Tibial artery (tissue), 4 donors: Measurements from ENCODE around the gene ATP13A5.

ENCODE experiments used
- DNase-seq, 2 donors: peaks; one replicate each; pipeline ENCODE4 v3.0.0-alpha.2; 2019
- H3K27ac ChIP-seq, 2 donors: fragments of 200-600 bp; sonication (generic) in 1 of 2; 1 replicate in 1 of 2; 2 replicates in 1 of 2; pipeline ENCODE4 v1.5.1; 2018 to 2019; ENCODE audit warnings: mild to moderate bottlenecking in 1 of 2
- H3K27me3 ChIP-seq, 2 donors: fragments of 200-600 bp; sonication (generic) in 1 of 2; one replicate each; pipeline versions ENCODE4 v1.5.1 to v1.6.0; 2016 to 2019
- H3K36me3 ChIP-seq, 3 donors: fragments of 200-600 bp; sonication (generic) in 2 of 3; one replicate each; pipeline ENCODE4 v1.5.1; 2016 to 2019; ENCODE audit warnings: mild to moderate bottlenecking in 2 of 3
- H3K4me1 ChIP-seq, 4 donors: fragments of 200-600 bp; sonication (generic) in 2 of 4; 1 replicate in 3 of 4; 2 replicates in 1 of 4; pipeline ENCODE4 v1.5.1; 2016 to 2019
- H3K4me3 ChIP-seq, 2 donors: fragments of 200-600 bp; sonication (generic) in 1 of 2; 1 replicate in 1 of 2; 2 replicates in 1 of 2; pipeline ENCODE4 v1.5.1; 2018 to 2019; ENCODE audit warnings: mild to moderate bottlenecking in 2 of 2
- H3K9me3 ChIP-seq, 3 donors: fragments of 200-600 bp; sonication (generic) in 1 of 3; one replicate each; pipeline ENCODE4 v1.5.1; 2016 to 2019
- CTCF ChIP-seq, 2 experiments: fragments of 200-600 bp in 1 of 2; fragments of 450-650 bp in 1 of 2; IDR thresholded peaks; one replicate each; pipeline ENCODE4 v1.5.1; 2017 to 2019; ENCODE audit warnings: antibody characterized with exemption in 2 of 2, mild to moderate bottlenecking in 1 of 2, moderate library complexity in 1 of 2
- intact Hi-C: fragments of 100-400 bp; cut with DNase I; formaldehyde crosslinking; loops from one replicate; pipeline ENCODE4 v1.15.0; 2023; ENCODE audit warnings: low total_unique reads

ATP13A5 gene

GRCh38 chr3:193261970-193262369, 116.6 kb downstream of the ATP13A5 start:
- no peak for TF ChIP-seq CTCF (IDR thresholded peaks at IDR 0.05)
- no peak overlapping the region for H3K27ac ChIP-seq
- intact Hi-C loops, result no loop called here

GRCh38 chr3:193253986-193254660, 124.4 kb downstream of the ATP13A5 start:
- Histone ChIP-seq H3K4me3 (no peak overlapping the region), H3K9me3 (peaks cover 2 to 13% (median 11%) of the 10 kb centered on the region in 3 donors), H3K4me1 (no peaks in the 10 kb centered on the region), H3K36me3 (no peaks in the 10 kb centered on the region), H3K27ac (no peak overlapping the region), H3K27me3 (peaks cover 0 to 2% of the 10 kb centered on the region in 2 donors)
- DNase-seq, result no peak
- TF ChIP-seq CTCF (IDR thresholded peaks at IDR 0.05), result no peak
- intact Hi-C loops, result loop anchor here (10.0 kb wide), 1 partner anchor 439 kb away; no protein-coding TSS in a partner anchor

More at GRCh38 chr3:193261970-193262369, 116.6 kb downstream of the ATP13A5 start:
- no peaks in the 10 kb centered on the region for H3K9me3 ChIP-seq
- no peak overlapping the region for H3K4me3 ChIP-seq
- H3K4me1 ChIP-seq, result no peaks in the 10 kb centered on the region
- no peak for DNase-seq
- no peaks in the 10 kb centered on the region for H3K36me3 ChIP-seq
- H3K27me3 ChIP-seq, result no peaks in the 10 kb centered on the region

GRCh38 chr3:193250492-193250891, 128.1 kb downstream of the ATP13A5 start:
- H3K9me3 ChIP-seq, result peaks cover 2 to 22% (median 20%) of the 10 kb centered on the region in 3 donors
- H3K27me3 ChIP-seq, result peaks cover 0 to 2% of the 10 kb centered on the region in 2 donors
- H3K36me3 ChIP-seq, result no peaks in the 10 kb centered on the region
- intact Hi-C loops, result loop anchor here (10.0 kb wide), 1 partner anchor 436 kb away; no protein-coding TSS in a partner anchor
- H3K27ac ChIP-seq, result no peak overlapping the region
- no peaks in the 10 kb centered on the region for H3K4me1 ChIP-seq
- no peak overlapping the region for H3K4me3 ChIP-seq
- no peak for DNase-seq
- no peak for TF ChIP-seq CTCF (IDR thresholded peaks at IDR 0.05)

- TF ChIP-seq CTCF (IDR thresholded peaks at IDR 0.05), result no peak
- H3K4me3 ChIP-seq, result no peak overlapping the region
- peaks cover 0 to 2% of the 10 kb centered on the region in 2 donors for H3K27me3 ChIP-seq
- H3K9me3 ChIP-seq, result peaks cover 2 to 22% (median 20%) of the 10 kb centered on the region in 3 donors
- H3K36me3 ChIP-seq, result no peaks in the 10 kb centered on the region
- intact Hi-C loops, result no loop called here
- no peak overlapping the region for H3K27ac ChIP-seq
- no peaks in the 10 kb centered on the region for H3K4me1 ChIP-seq
- no peak for DNase-seq
These were observed 129.6 kb downstream of the ATP13A5 start for GRCh38 chr3:193248848-193249468.

- intact Hi-C loops, result no loop called here
- Histone ChIP-seq H3K9me3 (peaks cover 0 to 5% (median 3%) of the 10 kb centered on the region in 3 donors), H3K4me3 (no peak overlapping the region), H3K27ac (no peak overlapping the region), H3K4me1 (peaks cover 0 to 15% (median 9%) of the 10 kb centered on the region in 4 donors), H3K36me3 (no peaks in the 10 kb centered on the region), H3K27me3 (no peaks in the 10 kb centered on the region)
- DNase-seq, result no peak
- no peak for TF ChIP-seq CTCF (IDR thresholded peaks at IDR 0.05)
These were observed 135.0 kb downstream of the ATP13A5 start for GRCh38 chr3:193243571-193243970.
